ENCODE data around the gene MIAT.

The MIAT gene

GRCh38 chr22:26648528-26649388 lies 8.6 kb upstream of the MIAT start:
- no peaks in the 10 kb centered on the region for H3K9me2 ChIP-seq (replicated peaks; ENCODE audit: insufficient read depth, low read length)
- no peaks in the 10 kb centered on the region for H3K36me3 ChIP-seq (replicated peaks; ENCODE audit: insufficient read depth, low read length)
- TF ChIP-seq, protein P1, sequence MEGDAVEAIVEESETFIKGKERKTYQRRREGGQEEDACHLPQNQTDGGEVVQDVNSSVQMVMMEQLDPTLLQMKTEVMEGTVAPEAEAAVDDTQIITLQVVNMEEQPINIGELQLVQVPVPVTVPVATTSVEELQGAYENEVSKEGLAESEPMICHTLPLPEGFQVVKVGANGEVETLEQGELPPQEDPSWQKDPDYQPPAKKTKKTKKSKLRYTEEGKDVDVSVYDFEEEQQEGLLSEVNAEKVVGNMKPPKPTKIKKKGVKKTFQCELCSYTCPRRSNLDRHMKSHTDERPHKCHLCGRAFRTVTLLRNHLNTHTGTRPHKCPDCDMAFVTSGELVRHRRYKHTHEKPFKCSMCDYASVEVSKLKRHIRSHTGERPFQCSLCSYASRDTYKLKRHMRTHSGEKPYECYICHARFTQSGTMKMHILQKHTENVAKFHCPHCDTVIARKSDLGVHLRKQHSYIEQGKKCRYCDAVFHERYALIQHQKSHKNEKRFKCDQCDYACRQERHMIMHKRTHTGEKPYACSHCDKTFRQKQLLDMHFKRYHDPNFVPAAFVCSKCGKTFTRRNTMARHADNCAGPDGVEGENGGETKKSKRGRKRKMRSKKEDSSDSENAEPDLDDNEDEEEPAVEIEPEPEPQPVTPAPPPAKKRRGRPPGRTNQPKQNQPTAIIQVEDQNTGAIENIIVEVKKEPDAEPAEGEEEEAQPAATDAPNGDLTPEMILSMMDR (IDR thresholded peaks at IDR 0.05; ENCODE audit: low read length): no peak
- TF ChIP-seq EZH2phosphoT487 (IDR thresholded peaks at IDR 0.05; ENCODE audit: low read length): no peak
- TF ChIP-seq EZH2 (optimal IDR thresholded peaks at IDR 0.05; ENCODE audit: low read depth, low read length): no peak
- H4K20me1 ChIP-seq (ENCODE audit: insufficient read depth, low read length): no peaks in the 10 kb centered on the region
- H3K79me2 ChIP-seq (ENCODE audit: low read length): 0 out of 2 replicates have a peak, but pooled peaks cover 4% of the 10 kb centered on the region
- DNase-seq: no peak
- peaks cover 14% of the 10 kb centered on the region for H3F3A ChIP-seq (ENCODE audit: insufficient read depth, low read length)
- H3K9me3 ChIP-seq (replicated peaks; ENCODE audit: insufficient read depth, low read length): no peaks in the 10 kb centered on the region
- peaks cover 44% of the 10 kb centered on the region for H3K4me1 ChIP-seq (ENCODE audit: low read length)
- H3K9ac ChIP-seq (ENCODE audit: low read length): no peak overlapping the region; the same call in 1 of the 2 replicates
- peak overlapping the region; percentile 66; the same call in 1 of the 2 replicates for H2AFZ ChIP-seq (ENCODE audit: low read length)
- H3K27me3 ChIP-seq (replicated peaks; ENCODE audit: insufficient read depth, low read length): no peaks in the 10 kb centered on the region
- H3K4me2 ChIP-seq (ENCODE audit: low read depth, low read length): peak overlapping the region; percentile 70; the same call in 1 of the 2 replicates
- H3K4me3 ChIP-seq (ENCODE audit: low read length): no peak overlapping the region
- H3K27ac ChIP-seq (ENCODE audit: low read length): peak overlapping the region; percentile 44; the same call in 1 of the 2 replicates

GRCh38 chr22:26650722-26651421 lies 6.5 kb upstream of the MIAT start:
- Histone ChIP-seq H3K79me2 (ENCODE audit: low read length) (no peaks in the 10 kb centered on the region), H3K4me1 (ENCODE audit: low read length) (peaks cover 27% of the 10 kb centered on the region), H3K4me3 (ENCODE audit: low read length) (no peak overlapping the region), H3K4me2 (ENCODE audit: low read depth, low read length) (no peak overlapping the region), H3F3A (ENCODE audit: insufficient read depth, low read length) (peaks cover 6% of the 10 kb centered on the region; the same call in 1 of the 2 replicates), H3K9ac (ENCODE audit: low read length) (no peak overlapping the region), H3K36me3 (replicated peaks; ENCODE audit: insufficient read depth, low read length) (no peaks in the 10 kb centered on the region), H2AFZ (ENCODE audit: low read length) (no peak overlapping the region), H3K9me2 (replicated peaks; ENCODE audit: insufficient read depth, low read length) (no peaks in the 10 kb centered on the region), H3K9me3 (replicated peaks; ENCODE audit: insufficient read depth, low read length) (no peaks in the 10 kb centered on the region), H4K20me1 (ENCODE audit: insufficient read depth, low read length) (no peaks in the 10 kb centered on the region), H3K27me3 (replicated peaks; ENCODE audit: insufficient read depth, low read length) (no peaks in the 10 kb centered on the region), H3K27ac (ENCODE audit: low read length) (no peak overlapping the region)
- TF ChIP-seq EZH2phosphoT487 (IDR thresholded peaks at IDR 0.05; ENCODE audit: low read length): no peak
- TF ChIP-seq, protein P1 (IDR thresholded peaks at IDR 0.05; ENCODE audit: low read length): no peak
- no peak for DNase-seq

DNA sequence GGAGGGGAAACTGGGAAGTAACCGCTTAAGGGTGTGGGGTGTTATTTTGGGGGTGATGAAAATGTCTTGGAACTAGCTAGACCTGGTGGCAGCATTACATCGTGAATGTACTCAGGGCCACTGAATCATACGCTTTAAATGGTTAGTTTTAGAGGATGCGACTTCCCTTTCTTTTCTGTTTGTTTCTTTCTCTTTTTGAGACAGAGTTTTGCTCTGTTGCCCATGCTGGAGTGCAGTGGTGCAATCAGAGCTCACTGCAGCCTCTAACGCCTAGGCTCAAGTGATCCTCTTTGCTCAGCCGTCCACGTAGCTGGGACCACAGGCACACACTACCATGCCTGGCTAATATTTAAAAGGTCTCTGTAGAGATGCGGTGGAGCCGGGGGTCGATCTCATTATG lies 5.6 kb upstream of the MIAT start:
- Histone ChIP-seq H3F3A (ENCODE audit: insufficient read depth, low read length) (peaks cover 6% of the 10 kb centered on the region; the same call in 1 of the 2 replicates), H3K9me2 (replicated peaks; ENCODE audit: insufficient read depth, low read length) (no peaks in the 10 kb centered on the region), H4K20me1 (ENCODE audit: insufficient read depth, low read length) (no peaks in the 10 kb centered on the region), H3K27me3 (replicated peaks; ENCODE audit: insufficient read depth, low read length) (no peaks in the 10 kb centered on the region), H2AFZ (ENCODE audit: low read length) (no peak overlapping the region), H3K9me3 (replicated peaks; ENCODE audit: insufficient read depth, low read length) (no peaks in the 10 kb centered on the region), H3K4me2 (ENCODE audit: low read depth, low read length) (no peak overlapping the region), H3K36me3 (replicated peaks; ENCODE audit: insufficient read depth, low read length) (no peaks in the 10 kb centered on the region), H3K4me1 (ENCODE audit: low read length) (peaks cover 22% of the 10 kb centered on the region), H3K4me3 (ENCODE audit: low read length) (no peak overlapping the region), H3K79me2 (ENCODE audit: low read length) (no peaks in the 10 kb centered on the region), H3K9ac (ENCODE audit: low read length) (no peak overlapping the region), H3K27ac (ENCODE audit: low read length) (no peak overlapping the region)
- no peak for DNase-seq
- TF ChIP-seq EZH2 (optimal IDR thresholded peaks at IDR 0.05; ENCODE audit: low read depth, low read length) (no peak), EZH2phosphoT487 (IDR thresholded peaks at IDR 0.05; ENCODE audit: low read length) (no peak)
- TF ChIP-seq, protein P1 (IDR thresholded peaks at IDR 0.05; ENCODE audit: low read length): no peak
